ENCODE measurements around the gene RREB1.

RREB1 gene

GRCh38 chr6:7224731-7225130 lies 117.0 kb downstream of the RREB1 start:
- H3K27me3 ChIP-seq (ENCODE audit: control insufficient read depth in 1 of 2, insufficient read depth in 2 of 2, low read length in 2 of 2), result no peaks in the 10 kb centered on the region
- peaks cover 45% of the 10 kb centered on the region for H3K36me3 ChIP-seq (ENCODE audit: insufficient read depth, low read length)
- no peak overlapping the region for H3K9ac ChIP-seq (ENCODE audit: low read length)
- H3K27ac ChIP-seq (ENCODE audit: low read depth, low read length), result no peak overlapping the region
- H3K9me3 ChIP-seq (ENCODE audit: low read length), result no peaks in the 10 kb centered on the region
- peaks cover 12% of the 10 kb centered on the region for H3K4me1 ChIP-seq (ENCODE audit: insufficient read depth, low read length)
- no peak overlapping the region for H3K4me3 ChIP-seq (ENCODE audit: low read depth in 1 of 2, low read length in 2 of 2)

DNA sequence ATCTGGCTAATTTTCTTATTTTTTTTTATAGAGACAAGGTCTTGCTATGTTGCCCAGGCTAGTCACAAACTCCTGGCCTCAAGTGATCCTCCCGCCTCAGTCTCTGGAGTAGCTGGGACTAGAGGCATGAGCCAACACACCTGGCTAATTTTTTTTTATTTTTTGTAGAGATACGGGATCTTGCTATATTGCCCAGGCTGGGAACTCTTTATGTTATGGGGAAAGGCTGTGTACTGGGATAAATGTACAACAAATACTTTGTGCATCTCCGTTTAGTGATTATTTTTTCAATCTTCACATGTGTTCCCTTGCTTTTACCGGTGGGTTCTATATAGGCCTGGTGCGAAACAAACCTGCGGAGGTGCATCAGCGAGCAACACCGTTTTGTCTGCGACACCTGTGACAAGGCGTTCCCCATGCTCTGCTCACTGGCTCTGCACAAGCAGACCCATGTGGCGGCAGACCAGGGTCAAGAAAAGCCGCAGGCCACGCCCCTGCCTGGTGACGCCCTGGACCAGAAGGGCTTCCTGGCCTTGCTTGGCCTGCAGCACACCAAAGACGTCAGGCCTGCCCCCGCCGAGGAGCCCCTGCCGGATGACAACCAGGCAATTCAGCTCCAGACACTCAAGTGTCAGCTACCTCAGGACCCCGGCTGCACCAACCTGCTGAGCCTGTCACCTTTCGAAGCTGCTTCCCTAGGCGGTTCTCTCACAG lies 121.1 kb downstream of the RREB1 start:
- Histone ChIP-seq H3K27me3 (ENCODE audit: control insufficient read depth in 1 of 2, insufficient read depth in 2 of 2, low read length in 2 of 2) (no peaks in the 10 kb centered on the region), H3K9ac (ENCODE audit: low read length) (no peak overlapping the region), H3K4me3 (ENCODE audit: low read depth in 1 of 2, low read length in 2 of 2) (no peak overlapping the region), H3K4me1 (ENCODE audit: insufficient read depth, low read length) (no peaks in the 10 kb centered on the region), H3K27ac (ENCODE audit: low read depth, low read length) (no peak overlapping the region), H3K9me3 (ENCODE audit: low read length) (no peaks in the 10 kb centered on the region), H3K36me3 (ENCODE audit: insufficient read depth, low read length) (peaks cover 63% of the 10 kb centered on the region)

DNA sequence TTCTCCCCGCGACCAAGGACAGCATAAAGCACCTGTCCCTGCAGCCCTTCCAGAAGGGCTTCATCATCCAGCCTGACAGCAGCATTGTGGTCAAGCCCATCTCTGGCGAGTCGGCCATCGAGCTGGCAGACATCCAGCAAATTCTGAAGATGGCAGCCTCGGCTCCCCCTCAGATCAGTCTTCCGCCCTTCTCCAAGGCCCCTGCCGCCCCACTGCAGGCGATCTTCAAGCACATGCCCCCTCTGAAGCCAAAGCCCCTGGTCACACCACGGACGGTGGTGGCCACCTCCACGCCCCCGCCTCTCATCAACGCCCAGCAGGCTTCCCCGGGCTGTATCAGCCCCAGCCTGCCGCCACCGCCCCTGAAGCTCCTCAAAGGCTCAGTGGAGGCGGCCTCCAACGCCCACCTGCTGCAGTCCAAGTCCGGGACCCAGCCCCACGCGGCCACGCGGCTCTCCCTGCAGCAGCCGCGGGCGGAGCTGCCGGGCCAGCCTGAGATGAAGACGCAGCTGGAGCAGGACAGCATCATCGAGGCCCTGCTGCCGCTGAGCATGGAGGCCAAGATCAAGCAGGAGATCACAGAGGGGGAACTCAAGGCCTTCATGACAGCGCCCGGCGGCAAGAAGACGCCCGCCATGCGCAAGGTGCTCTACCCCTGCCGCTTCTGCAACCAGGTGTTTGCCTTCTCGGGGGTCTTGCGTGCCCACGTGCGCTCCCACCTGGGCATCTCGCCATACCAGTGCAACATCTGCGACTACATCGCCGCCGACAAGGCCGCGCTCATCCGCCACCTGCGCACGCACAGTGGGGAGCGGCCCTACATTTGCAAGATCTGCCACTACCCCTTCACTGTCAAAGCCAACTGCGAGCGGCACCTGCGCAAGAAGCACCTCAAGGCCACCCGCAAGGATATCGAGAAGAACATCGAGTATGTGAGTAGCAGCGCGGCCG lies 121.9 kb downstream of the RREB1 start:
- H3K36me3 ChIP-seq (ENCODE audit: insufficient read depth, low read length), result peaks cover 62% of the 10 kb centered on the region
- no peak overlapping the region for H3K4me3 ChIP-seq (ENCODE audit: low read depth in 1 of 2, low read length in 2 of 2)
- no peaks in the 10 kb centered on the region for H3K27me3 ChIP-seq (ENCODE audit: control insufficient read depth in 1 of 2, insufficient read depth in 2 of 2, low read length in 2 of 2)
- H3K27ac ChIP-seq (ENCODE audit: low read depth, low read length), result no peak overlapping the region
- H3K9ac ChIP-seq (ENCODE audit: low read length), result no peak overlapping the region
- H3K4me1 ChIP-seq (ENCODE audit: insufficient read depth, low read length), result no peaks in the 10 kb centered on the region
- H3K9me3 ChIP-seq (ENCODE audit: low read length), result no peaks in the 10 kb centered on the region

DNA sequence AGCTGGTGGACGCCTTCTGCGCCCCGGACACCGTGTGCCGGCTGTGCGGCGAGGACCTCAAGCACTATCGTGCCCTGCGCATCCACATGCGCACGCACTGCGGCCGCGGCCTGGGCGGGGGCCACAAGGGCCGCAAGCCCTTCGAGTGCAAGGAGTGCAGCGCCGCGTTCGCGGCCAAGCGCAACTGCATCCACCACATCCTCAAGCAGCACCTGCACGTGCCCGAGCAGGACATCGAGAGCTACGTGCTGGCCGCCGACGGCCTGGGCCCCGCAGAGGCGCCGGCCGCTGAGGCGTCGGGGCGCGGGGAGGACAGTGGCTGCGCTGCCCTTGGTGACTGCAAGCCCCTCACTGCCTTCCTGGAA lies 122.5 kb downstream of the RREB1 start:
- Histone ChIP-seq H3K27ac (ENCODE audit: low read depth, low read length) (no peak overlapping the region), H3K9ac (ENCODE audit: low read length) (no peak overlapping the region), H3K27me3 (ENCODE audit: control insufficient read depth in 1 of 2, insufficient read depth in 2 of 2, low read length in 2 of 2) (no peaks in the 10 kb centered on the region), H3K36me3 (ENCODE audit: insufficient read depth, low read length) (peaks cover 62% of the 10 kb centered on the region), H3K9me3 (ENCODE audit: low read length) (no peaks in the 10 kb centered on the region), H3K4me3 (ENCODE audit: low read depth in 1 of 2, low read length in 2 of 2) (no peak overlapping the region), H3K4me1 (ENCODE audit: insufficient read depth, low read length) (no peaks in the 10 kb centered on the region)

- Histone ChIP-seq H3K36me3 (ENCODE audit: insufficient read depth, low read length) (peaks cover 56% of the 10 kb centered on the region), H3K9ac (ENCODE audit: low read length) (no peak overlapping the region)
Measured at GRCh38 chr6:7230956-7231713, 123.4 kb downstream of the RREB1 start.

DNA sequence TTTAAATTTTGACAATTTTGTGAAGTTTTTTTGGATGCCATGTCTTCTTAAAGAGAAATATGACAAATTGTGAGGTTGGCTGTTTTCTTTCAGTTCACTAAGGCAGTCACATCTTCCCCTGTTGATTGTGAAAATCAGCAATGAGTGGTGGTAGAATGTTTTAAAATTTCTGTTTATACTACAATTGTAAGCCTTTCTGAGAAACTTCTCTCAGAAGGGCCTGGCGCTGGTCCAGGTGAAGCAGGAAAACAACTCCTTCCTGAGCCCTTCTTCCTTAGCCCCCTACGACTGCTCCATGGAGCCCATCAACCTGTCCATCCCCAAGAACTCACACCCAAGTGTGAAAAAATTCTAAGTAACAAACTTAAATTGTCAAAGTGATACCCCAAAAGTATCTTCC lies 124.6 kb downstream of the RREB1 start:
- no peak overlapping the region for H3K9ac ChIP-seq (ENCODE audit: low read length)
- H3K27me3 ChIP-seq (ENCODE audit: control insufficient read depth in 1 of 2, insufficient read depth in 2 of 2, low read length in 2 of 2), result no peaks in the 10 kb centered on the region
- no peaks in the 10 kb centered on the region for H3K4me1 ChIP-seq (ENCODE audit: insufficient read depth, low read length)
- no peaks in the 10 kb centered on the region for H3K9me3 ChIP-seq (ENCODE audit: low read length)
- no peak overlapping the region for H3K27ac ChIP-seq (ENCODE audit: low read depth, low read length)
- peaks cover 49% of the 10 kb centered on the region for H3K36me3 ChIP-seq (ENCODE audit: insufficient read depth, low read length)
- H3K4me3 ChIP-seq (ENCODE audit: low read depth in 1 of 2, low read length in 2 of 2), result no peak overlapping the region

More at GRCh38 chr6:7230956-7231713, 123.4 kb downstream of the RREB1 start:
- H3K27me3 ChIP-seq (ENCODE audit: control insufficient read depth in 1 of 2, insufficient read depth in 2 of 2, low read length in 2 of 2), result no peaks in the 10 kb centered on the region
- H3K27ac ChIP-seq (ENCODE audit: low read depth, low read length), result no peak overlapping the region
- no peaks in the 10 kb centered on the region for H3K4me1 ChIP-seq (ENCODE audit: insufficient read depth, low read length)
- H3K9me3 ChIP-seq (ENCODE audit: low read length), result no peaks in the 10 kb centered on the region
- no peak overlapping the region for H3K4me3 ChIP-seq (ENCODE audit: low read depth in 1 of 2, low read length in 2 of 2)

GRCh38 chr6:7234547-7234946 lies 126.8 kb downstream of the RREB1 start:
- no peaks in the 10 kb centered on the region for H3K27me3 ChIP-seq (ENCODE audit: control insufficient read depth in 1 of 2, insufficient read depth in 2 of 2, low read length in 2 of 2)
- H3K9ac ChIP-seq (ENCODE audit: low read length), result no peak overlapping the region
- H3K4me1 ChIP-seq (ENCODE audit: insufficient read depth, low read length), result no peaks in the 10 kb centered on the region
- H3K9me3 ChIP-seq (ENCODE audit: low read length), result no peaks in the 10 kb centered on the region
- H3K27ac ChIP-seq (ENCODE audit: low read depth, low read length), result no peak overlapping the region
- no peak overlapping the region for H3K4me3 ChIP-seq (ENCODE audit: low read depth in 1 of 2, low read length in 2 of 2)
- peaks cover 39% of the 10 kb centered on the region for H3K36me3 ChIP-seq (ENCODE audit: insufficient read depth, low read length)

DNA sequence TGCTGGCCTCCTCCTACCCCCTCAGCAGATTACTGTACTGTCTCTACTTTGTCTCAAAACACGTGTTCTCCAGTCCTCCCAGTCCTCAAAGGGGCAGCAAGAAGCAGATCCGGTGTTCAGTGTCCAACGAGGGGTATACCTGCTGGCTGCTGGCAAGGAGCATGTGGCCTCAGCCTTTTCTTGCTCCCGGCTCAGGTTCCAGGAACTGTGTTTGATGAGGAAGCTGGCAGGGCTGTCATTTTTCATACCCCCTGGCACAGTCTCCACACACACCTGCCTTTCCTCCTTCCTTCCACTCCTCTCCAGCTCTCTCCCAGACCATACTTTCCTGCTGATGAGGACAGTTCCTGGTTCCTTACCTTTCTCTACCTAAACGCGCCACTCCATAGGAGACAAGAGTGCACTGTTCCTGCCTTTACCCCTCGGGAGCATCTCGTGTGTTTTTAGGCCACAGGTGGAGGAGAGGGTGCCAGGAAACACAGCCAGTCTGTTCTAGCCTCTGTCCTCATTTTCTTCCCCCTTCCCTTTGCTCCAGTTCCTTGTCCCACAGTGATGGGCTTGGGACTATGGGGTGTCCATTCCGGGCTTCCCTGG lies 128.0 kb downstream of the RREB1 start:
- peaks cover 33% of the 10 kb centered on the region for H3K36me3 ChIP-seq (ENCODE audit: insufficient read depth, low read length)
- H3K9me3 ChIP-seq (ENCODE audit: low read length), result no peaks in the 10 kb centered on the region
- H3K27me3 ChIP-seq (ENCODE audit: control insufficient read depth in 1 of 2, insufficient read depth in 2 of 2, low read length in 2 of 2), result no peaks in the 10 kb centered on the region
- H3K27ac ChIP-seq (ENCODE audit: low read depth, low read length), result no peak overlapping the region
- no peak overlapping the region for H3K9ac ChIP-seq (ENCODE audit: low read length)
- no peak overlapping the region for H3K4me3 ChIP-seq (ENCODE audit: low read depth in 1 of 2, low read length in 2 of 2)
- no peaks in the 10 kb centered on the region for H3K4me1 ChIP-seq (ENCODE audit: insufficient read depth, low read length)

DNA sequence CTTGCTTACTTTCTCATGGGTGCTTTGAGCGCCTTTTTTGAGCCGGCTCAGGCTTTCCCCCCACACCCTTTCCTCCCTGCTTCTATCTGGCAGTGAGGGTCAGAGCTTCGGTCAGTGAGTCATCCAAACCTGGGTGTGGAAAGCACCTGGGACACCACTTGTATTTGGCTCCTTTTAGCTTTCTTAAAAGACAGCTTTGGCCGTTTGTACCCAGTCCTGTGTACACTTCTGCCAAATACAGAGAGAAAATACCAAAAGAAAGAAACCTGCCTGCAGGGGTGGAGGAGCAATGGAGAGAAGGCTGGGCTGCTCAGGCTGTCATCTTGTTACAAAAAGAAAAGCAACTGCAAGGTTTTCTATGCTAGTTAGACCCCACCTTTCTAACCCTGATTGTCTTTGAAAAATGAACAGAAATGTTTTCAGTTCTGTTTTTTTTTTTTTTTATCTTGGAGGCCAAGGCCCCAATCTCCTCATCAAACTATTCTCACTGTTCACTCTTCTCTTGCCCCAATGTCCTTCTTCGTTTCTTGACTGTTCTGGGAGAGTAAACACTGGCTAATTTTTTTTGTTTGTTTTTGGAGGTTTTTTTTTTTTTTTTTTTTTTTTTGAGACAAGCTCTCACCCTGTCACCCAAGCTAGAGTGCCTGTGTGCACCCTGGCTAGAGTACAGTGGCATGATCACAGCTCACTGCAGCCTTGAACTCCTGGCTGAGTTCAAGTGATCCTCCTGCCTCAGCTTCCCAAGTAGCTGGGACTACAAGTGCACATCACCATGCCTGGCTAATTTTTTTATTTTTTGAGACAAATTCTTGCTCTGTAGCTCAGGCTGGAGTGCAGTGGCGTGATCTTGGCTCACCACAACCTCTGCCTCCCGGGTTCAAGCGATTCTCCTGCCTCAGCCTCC lies 128.8 kb downstream of the RREB1 start:
- Histone ChIP-seq H3K36me3 (ENCODE audit: insufficient read depth, low read length) (peaks cover 29% of the 10 kb centered on the region), H3K4me3 (ENCODE audit: low read depth in 1 of 2, low read length in 2 of 2) (no peak overlapping the region), H3K27ac (ENCODE audit: low read depth, low read length) (no peak overlapping the region), H3K9me3 (ENCODE audit: low read length) (no peaks in the 10 kb centered on the region), H3K9ac (ENCODE audit: low read length) (no peak overlapping the region), H3K4me1 (ENCODE audit: insufficient read depth, low read length) (no peaks in the 10 kb centered on the region), H3K27me3 (ENCODE audit: control insufficient read depth in 1 of 2, insufficient read depth in 2 of 2, low read length in 2 of 2) (no peaks in the 10 kb centered on the region)

- H3K27ac ChIP-seq (ENCODE audit: low read depth, low read length), result no peak overlapping the region
- H3K27me3 ChIP-seq (ENCODE audit: control insufficient read depth in 1 of 2, insufficient read depth in 2 of 2, low read length in 2 of 2), result no peaks in the 10 kb centered on the region
- no peak overlapping the region for H3K9ac ChIP-seq (ENCODE audit: low read length)
- no peak overlapping the region for H3K4me3 ChIP-seq (ENCODE audit: low read depth in 1 of 2, low read length in 2 of 2)
- no peaks in the 10 kb centered on the region for H3K9me3 ChIP-seq (ENCODE audit: low read length)
- H3K36me3 ChIP-seq (ENCODE audit: insufficient read depth, low read length), result peaks cover 23% of the 10 kb centered on the region
- H3K4me1 ChIP-seq (ENCODE audit: insufficient read depth, low read length), result peaks cover 2% of the 10 kb centered on the region
Measured at GRCh38 chr6:7237653-7238188, 130.0 kb downstream of the RREB1 start.
